GM08714 (cell line): Measurements from ENCODE around the gene EVC.
"Not testable (repeated sequence)": the region's sequence is repeated elsewhere in the genome, so short reads cannot be mapped to it uniquely, and the experiment has no call there.

Experiments
- H3K4me3 ChIP-seq: fragments of 200-500 bp; sonication (Bioruptor generic); 2 replicates; pipeline ENCODE4 v1.5.1; 2014; ENCODE audit warnings: mild to moderate bottlenecking, low read length, inconsistent platforms
- ZNF274 ChIP-seq: IDR thresholded peaks from 2 replicates; pipeline ENCODE4 v1.6.1; 2012; ENCODE audit warnings: mild to moderate bottlenecking, low read depth, low read length

Gene EVC

DNA sequence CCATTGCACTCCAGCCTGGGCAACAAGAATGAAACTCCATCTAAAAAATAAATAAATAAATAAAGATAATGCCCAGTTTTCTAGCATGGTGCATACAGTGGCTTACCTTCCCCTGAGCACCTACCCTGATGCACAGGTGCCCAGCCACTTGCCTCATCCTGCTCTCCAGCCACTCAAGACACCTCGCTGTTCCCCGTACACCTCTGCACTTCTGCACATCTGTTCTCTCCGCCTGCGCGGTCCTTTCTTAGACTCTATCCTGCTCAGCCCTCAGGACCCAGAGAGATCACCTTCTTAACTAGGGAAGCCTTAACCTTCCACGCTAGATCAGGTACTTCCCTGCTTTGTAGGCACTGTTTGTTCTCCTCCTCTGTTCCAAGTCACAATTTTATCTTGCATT lies 2.9 kb downstream of the EVC start:
- TF ChIP-seq ZNF274 = no peak
- no peak overlapping the region for H3K4me3 ChIP-seq

DNA sequence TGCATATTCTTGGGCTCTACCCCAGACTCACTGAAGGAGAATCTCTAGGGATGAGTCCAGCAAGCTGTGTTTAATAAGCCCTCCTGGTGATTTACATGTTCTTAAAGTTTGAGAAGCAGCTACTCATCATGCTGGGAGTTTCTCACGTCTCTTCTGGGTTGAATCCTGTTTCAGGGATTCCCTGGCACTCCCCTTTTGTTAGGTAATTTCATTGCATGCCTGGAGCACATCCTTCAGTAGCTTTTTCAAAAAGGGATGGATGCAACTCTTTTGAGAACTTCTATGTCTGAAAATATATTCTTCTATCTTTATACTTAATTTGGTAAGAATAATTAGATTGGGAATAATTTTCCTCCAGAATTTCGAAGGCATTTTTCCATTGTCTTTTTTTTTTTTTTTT lies 4.4 kb downstream of the EVC start:
- no peak for TF ChIP-seq ZNF274

DNA sequence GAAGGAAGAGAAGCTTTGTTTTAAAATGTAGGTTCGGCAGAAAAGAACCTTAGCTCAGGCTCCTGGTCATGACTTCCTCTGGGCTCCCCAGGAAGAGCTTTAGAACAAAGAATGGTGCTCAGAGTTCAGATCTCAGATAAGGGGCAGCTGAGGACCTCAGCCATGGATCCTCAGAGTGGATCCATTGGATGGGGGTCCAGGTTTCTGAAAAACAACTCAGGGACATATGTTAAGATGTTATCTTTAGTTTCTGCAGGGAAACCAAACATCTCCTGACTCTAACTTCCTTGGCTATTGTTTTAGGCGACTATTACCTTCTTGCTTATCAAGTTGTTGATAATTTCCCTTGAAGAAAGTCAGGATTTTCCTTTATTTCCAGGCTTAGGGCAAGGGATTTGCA lies 5.4 kb downstream of the EVC start:
- H3K4me3 ChIP-seq = no peak overlapping the region
- TF ChIP-seq ZNF274 = no peak

More for the DNA sequence above, 4.4 kb downstream of the EVC start:
- H3K4me3 ChIP-seq = no peak overlapping the region

DNA sequence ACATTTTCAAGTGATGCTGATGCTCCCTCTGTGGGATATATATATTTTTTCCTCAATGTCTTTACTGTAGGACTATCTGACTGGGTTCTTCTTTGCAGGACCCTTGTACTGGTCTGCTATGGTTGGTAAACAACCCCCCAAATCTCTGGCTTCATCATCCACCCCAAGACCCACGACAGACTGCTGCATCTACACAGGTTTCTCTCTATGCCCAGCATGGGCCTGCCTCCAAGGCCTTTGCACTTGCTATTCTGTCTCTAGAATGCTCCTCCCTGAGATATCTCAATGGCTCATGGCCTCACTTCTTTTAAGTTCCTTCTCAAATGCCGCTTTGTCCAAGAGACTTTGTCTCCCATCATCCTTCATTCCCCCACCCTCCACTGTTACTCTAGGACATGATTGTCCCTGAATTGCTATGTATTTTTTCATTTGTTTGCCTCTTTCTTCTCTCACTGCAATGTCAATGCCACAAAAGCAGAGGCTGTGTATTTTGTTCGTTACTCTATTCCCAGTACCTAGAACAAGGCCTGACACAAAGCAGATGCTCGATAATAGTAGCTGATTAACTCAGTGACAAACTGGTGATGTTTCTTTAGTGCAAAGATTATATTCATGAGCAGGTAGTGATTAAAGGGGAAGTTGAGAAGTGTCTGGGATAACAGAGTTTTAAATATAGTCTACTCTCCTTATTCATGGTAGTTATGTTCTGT lies 6.6 kb downstream of the EVC start:
- no peak overlapping the region for H3K4me3 ChIP-seq
- no peak for TF ChIP-seq ZNF274

DNA sequence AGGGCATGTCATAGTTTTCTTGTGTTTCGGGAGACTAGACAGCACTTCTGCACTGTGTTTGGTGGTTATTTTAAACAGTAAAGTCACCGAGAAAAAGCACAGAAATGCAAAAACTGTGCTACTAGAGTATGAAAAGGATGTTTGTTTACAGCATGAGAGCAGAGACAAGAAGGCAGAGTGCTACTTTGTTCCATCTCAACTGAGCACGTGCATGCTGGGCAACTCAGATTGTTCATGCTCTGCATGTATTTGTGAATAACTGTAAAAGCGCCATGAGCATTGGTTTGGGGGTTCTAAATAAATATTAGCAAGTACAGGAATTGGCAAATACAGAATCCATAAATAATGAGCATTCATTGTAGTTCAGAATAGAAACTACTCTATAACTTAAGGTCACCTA lies 7.4 kb downstream of the EVC start:
- no peak for TF ChIP-seq ZNF274
- H3K4me3 ChIP-seq = no peak overlapping the region

DNA sequence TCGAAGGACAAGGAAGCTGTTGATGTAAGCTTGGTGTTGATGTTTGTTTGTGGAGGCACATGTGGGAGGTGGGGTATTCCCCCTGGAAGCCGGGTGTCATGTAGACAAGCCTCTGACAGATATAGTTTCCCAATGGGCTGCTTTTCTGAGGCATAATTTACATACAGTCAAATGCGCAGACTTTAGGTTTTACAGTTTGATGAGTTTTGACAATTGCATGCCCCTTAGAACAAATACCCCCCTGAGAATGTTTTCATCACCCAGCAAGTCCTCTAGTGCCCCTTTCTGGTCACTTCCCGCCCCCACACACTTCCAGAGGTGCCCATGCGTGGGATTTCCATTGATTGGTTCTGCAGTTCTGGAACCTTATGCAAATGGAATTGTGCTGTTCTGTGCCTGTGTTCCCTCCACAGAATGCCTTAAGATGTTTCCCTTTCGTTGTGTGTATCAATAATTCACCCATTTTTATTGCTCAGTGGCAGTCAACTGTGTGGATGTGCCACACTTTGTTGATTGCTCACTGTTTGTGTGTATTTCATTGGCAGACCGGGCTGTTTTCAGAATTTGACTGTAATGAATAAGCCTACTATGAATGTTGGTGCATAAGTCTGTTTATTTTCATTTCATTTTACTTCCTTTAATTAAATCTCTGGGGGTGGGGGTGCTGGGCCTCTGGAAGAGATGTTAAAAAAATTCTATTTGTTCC lies 8.5 kb downstream of the EVC start:
- TF ChIP-seq ZNF274 = no peak
- no peak overlapping the region for H3K4me3 ChIP-seq

DNA sequence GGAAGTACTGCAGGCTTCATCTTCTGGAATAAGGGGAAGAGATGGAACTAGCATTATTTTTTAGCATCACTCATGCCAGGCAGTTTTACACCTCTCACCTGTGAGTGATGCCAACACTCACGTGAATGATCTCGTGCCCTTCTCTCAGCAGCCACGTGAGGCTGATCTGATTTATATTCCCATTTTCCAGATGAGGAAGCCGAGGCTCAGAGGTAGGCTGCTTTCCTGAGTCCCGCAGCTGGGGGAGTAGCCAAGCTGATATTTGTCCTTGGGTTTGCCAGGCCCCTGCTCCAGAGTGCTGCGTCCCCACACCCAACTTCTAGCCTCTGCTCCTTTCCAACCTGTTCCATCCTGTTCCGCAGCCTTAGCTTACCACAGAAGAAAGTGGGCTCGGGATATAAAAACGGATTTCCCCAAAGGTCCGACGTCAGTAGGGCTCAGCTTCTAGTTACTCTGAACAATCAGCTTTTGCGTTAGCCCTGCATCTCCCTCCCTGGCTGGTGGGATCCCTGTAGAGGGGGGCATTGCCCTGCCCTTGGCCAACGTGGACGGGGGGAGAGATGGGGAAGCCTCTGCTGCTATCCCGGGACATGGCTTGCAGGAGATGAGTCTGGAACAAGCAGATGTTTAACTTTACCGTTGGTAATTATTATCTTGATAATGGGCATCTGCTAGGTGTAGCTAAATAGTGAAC lies 9.3 kb downstream of the EVC start:
- no peak overlapping the region for H3K4me3 ChIP-seq
- no peak for TF ChIP-seq ZNF274

DNA sequence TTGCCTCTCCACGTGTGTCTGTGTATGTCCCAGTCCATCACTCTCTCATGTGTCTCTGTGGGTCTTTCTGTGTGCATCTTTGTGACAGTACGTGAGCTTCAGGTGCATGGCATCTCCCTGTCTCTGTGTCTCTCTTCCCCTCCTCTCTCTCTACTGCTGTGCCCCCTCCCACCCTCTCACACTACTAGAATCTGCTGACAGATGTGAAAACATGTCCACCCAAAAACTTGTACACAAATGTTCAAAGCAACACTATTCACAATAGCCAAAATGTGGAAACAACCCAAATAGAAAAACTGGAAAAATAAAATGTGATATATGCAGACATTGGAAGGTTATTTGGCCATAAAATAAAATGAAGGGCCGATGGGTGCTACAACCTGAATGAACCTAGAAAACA lies 10.0 kb downstream of the EVC start:
- H3K4me3 ChIP-seq = no peak overlapping the region
- no peak for TF ChIP-seq ZNF274

DNA sequence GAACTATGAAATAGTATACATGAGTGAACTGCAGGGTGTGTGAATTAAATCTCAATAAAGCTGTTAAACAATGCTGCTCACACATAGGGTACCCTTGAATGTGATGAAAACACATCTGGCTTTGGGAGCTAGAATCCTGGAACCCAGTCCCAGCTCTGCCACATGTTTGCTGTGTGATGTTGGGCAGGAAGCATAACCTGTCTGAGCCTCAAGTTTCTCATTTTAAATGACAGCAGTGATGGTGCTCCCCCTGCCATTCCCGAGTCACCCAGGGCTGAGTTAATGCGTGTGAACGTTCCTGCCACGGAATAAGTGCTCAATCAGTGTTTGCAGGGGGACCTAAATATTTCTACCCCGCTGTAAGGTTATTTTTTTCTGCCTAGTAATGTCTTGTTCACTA lies 10.9 kb downstream of the EVC start:
- H3K4me3 ChIP-seq = no peak overlapping the region
- TF ChIP-seq ZNF274 = no peak

DNA sequence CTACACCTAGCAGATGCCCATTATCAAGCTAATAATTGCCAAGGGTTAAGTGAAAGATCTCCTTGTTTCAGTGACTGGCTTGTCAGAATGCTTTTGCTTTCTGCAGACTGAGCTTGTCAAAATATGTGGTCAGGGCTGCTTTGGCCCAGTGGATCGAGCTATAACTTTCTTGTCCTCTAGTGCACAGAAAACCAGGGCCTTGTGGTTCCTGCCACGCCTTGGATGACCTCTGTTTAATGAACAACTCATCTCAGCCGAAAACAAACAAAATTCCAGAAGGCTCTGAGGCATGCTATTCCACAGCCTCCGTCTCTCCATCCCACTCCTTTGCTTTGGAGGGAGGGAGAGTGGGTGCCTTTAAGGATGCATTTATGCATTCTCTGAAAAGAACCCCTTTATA lies 11.3 kb downstream of the EVC start:
- no peak for TF ChIP-seq ZNF274
- H3K4me3 ChIP-seq = no peak overlapping the region

DNA sequence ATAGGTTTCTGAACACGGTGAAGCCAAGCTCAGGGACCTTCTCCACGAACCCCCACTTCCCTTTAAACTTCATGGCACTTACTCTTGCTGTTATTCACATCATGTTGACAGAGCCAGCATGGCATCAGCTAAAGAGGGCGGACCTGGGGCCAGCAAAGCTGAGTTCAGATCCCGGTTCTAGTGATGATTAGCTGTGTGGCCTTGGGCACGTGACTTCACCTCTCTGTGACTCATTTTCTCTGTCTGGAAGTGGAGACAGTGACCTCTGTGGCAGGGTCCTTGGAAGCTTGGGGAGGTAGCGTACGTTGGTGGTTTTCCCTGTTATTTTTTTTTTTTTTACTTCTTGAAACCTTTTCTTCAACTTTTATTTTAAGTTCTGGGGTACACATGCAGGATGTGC lies 13.4 kb downstream of the EVC start:
- H3K4me3 ChIP-seq = no peak overlapping the region
- no peak for TF ChIP-seq ZNF274

DNA sequence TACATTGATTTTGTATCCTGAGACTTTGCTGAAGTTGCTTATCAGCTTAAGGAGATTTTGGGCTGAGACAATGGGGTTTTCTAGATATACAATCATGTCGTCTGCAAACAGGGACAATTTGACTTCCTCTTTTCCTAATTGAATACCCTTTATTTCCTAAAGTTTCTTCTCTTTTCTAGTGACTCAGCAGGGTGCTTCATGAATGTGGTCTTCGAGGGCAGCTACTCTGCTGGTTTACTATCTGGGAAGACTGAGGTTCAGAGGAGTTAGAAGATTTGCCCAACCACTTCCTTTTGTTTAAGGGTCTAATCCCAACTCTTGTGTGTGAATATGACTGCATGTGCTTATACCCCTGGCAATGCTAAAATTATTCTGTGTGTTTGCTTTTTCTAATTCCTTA lies 17.4 kb downstream of the EVC start:
- not testable (repeated sequence) for H3K4me3 ChIP-seq

DNA sequence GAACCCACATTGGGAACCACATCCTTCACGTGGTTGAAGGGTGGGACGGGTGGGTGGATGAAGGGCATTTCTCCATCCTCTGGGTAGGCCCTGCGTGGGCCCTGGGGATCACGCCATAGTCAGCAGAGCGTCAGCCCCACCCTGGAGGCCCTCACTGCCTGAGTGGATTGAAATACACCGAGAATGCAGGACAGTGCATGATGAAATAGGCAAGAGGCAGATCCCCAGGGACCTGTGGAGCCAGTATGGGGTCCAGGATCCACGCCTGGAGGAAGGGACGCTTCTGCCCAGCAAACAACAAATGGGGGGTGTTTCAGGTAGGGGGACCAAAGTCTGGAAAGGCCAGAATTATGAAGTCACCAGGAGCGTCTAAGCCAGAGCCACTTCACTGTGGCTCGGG lies 19.4 kb downstream of the EVC start:
- H3K4me3 ChIP-seq = no peak overlapping the region
- no peak for TF ChIP-seq ZNF274

DNA sequence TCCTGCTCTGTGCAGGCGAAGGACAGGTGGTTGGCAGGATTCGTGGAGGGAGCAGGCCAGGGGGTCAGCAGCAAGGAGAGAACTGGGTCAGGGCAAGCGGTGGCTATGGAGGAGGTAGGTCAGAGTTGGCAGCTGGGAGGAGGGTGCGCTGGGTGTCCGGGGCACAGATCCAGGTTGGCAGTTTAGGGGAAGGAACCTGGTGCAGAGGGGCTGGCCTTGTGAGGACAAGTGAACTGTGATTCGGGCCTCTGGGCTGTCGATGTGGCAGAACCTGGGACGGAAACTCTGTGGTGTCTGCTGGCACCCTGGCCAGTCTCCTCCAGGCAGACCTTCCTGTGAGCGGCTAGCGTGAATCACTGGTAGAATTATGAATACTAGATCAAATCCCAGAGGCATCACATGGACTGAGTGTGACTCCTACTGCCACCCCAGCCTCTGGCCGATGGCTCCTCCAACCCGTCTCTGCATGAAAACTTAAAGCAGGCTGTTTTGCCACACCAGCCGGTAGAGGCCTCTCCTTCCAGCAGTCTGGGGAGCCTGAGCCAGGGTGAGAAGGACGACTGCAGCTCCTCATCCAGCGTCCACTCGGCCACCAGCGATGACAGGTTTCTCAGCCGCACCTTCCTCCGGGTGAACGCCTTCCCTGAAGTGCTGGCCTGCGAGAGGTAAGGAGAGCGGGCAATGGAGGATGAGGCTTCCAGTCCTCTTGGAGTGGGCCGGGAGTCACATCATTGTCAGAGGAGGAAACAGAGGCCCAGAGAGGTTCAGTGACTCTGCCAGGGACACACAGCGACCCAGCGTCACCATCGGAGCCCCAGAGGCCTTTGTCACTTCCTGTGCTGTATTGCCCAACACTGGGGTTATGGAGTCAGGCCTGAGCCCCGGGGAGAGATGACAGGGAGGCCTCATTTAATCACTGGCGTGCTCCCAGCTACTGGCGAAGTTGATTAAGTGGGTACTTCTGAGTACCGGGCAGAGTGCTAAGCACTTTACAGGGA lies 20.3 kb downstream of the EVC start:
- TF ChIP-seq ZNF274 = no peak
- no peak overlapping the region for H3K4me3 ChIP-seq
